HepG2 (cell line): ENCODE measurements around the gene AFG1L. TPM values are rescaled to one million over a fixed set of nuclear protein-coding genes. Genes with fewer than 3 reads are reported as not detected.

Source experiments
- ARID5B ChIP-seq: IDR thresholded peaks from 2 replicates; pipeline ENCODE4 v1.4.0; 2020; ENCODE audit warnings: mild to moderate bottlenecking, missing genetic modification reagents
- FOXA1 ChIP-seq, 2 experiments: fragments of 450-650 bp in 1 of 2; sonication (generic) in 1 of 2; formaldehyde crosslinking in 1 of 2; IDR thresholded peaks; 2 replicates each; pipeline versions ENCODE4 v1.4.0 to v1.6.1; 2016 to 2020; ENCODE audit warnings: missing genetic modification reagents in 1 of 2
- FOXJ3 ChIP-seq: sonication (generic); formaldehyde crosslinking; IDR thresholded peaks from 2 replicates; pipeline ENCODE4 v1.4.0; 2020; ENCODE audit warnings: missing genetic modification reagents, mild to moderate bottlenecking, borderline replicate concordance
- GMEB2 ChIP-seq: IDR thresholded peaks from 2 replicates; pipeline ENCODE4 v1.6.1; 2016; ENCODE audit warnings: missing biosample characterization, missing genetic modification reagents, low read depth
- HNRNPLL ChIP-seq: fragments of 200-400 bp; formaldehyde crosslinking; IDR thresholded peaks from 2 replicates; pipeline ENCODE4 v1.6.1; 2017; ENCODE audit warnings: mild to moderate bottlenecking, low read depth, low read length; ENCODE audit not compliant: poor library complexity, severe bottlenecking
- HOMEZ ChIP-seq: IDR thresholded peaks from 2 replicates; pipeline ENCODE4 v1.6.1; 2016; ENCODE audit warnings: low read depth
- NFYB ChIP-seq: sonication (generic); formaldehyde crosslinking; IDR thresholded peaks from 2 replicates; pipeline ENCODE4 v1.4.0; 2020; ENCODE audit warnings: missing genetic modification reagents
- PHF8 ChIP-seq: sonication (generic); formaldehyde crosslinking; IDR thresholded peaks from 2 replicates; pipeline ENCODE4 v1.5.0; 2020; ENCODE audit warnings: missing genetic modification reagents
- REL ChIP-seq: sonication (generic); formaldehyde crosslinking; conservative IDR thresholded peaks from 2 replicates; pipeline ENCODE4 v1.8.0; 2022; ENCODE audit warnings: mild to moderate bottlenecking, missing genetic modification reagents, moderate library complexity
- SP5 ChIP-seq: IDR thresholded peaks from 2 replicates; pipeline ENCODE4 v1.6.1; 2016; ENCODE audit warnings: low read depth, borderline replicate concordance
- ZFP1 ChIP-seq: IDR thresholded peaks from 2 replicates; pipeline ENCODE4 v1.6.1; 2016
- ZNF609 ChIP-seq: sonication (generic); formaldehyde crosslinking; IDR thresholded peaks from 2 replicates; pipeline ENCODE4 v1.4.0; 2020; ENCODE audit warnings: mild to moderate bottlenecking, missing genetic modification reagents, borderline replicate concordance
- ZNF710 ChIP-seq: sonication (generic); formaldehyde crosslinking; IDR thresholded peaks from 2 replicates; pipeline ENCODE4 v1.5.0; 2020; ENCODE audit warnings: mild to moderate bottlenecking, missing genetic modification reagents, borderline replicate concordance
- polyA plus RNA-seq, 8 experiments: library from polyadenylated mRNA; depleted of rRNA in 3 of 8; stranded (reverse) in 7 of 8; unstranded in 1 of 8; fragments of >200 nt; fragmentation: Illumina TruSeq in 4 of 8; extraction: Trizol in 4 of 8; gene quantifications; 2 replicates each; pipeline versions ENCODE4 v1.2.1 to v1.2.3, GENCODE V29; 2011 to 2016; ENCODE audit warnings: low read depth in 4 of 8, missing spikeins in 1 of 8, mixed read lengths in 1 of 8; ENCODE audit not compliant: insufficient read depth in 1 of 8
- total RNA-seq, 5 experiments: library from RNA; depleted of rRNA; stranded (reverse); fragments of >200 nt; fragmentation: Illumina TruSeq; extraction: Trizol; gene quantifications; 2 replicates each; pipeline ENCODE4 v1.2.3, GENCODE V29; 2016; ENCODE audit warnings: low read depth in 1 of 5

Gene AFG1L
- total and polyA plus RNA-seq, 2 of the 13 experiments (the other 11 are each of a cell fraction or from before 2014, with no cell fraction given) = 3.1 to 14.0 TPM

GRCh38 chr6:108294727-108295625 is at the start of gene AFG1L (continued):
- TF ChIP-seq ZNF609 (CRISPR knock-in tag) = no peak
- TF ChIP-seq PHF8 (CRISPR knock-in tag) = peak; percentile 83
- peak; percentile 74 for TF ChIP-seq HNRNPLL
- peak; percentile 11; the same call in 1 of the 2 replicates for TF ChIP-seq ZFP1 (CRISPR knock-in tag)
- no peak; the same call in 1 of the 2 replicates for TF ChIP-seq HOMEZ (CRISPR knock-in tag)
- peak; percentile 45 for TF ChIP-seq ARID5B (CRISPR knock-in tag)
- no peak for TF ChIP-seq FOXA1 (IDR thresholded peaks at IDR 0.05)
- TF ChIP-seq FOXA1 (CRISPR knock-in tag; IDR thresholded peaks at IDR 0.05) = no peak
- peak; percentile 45 for TF ChIP-seq FOXJ3 (CRISPR knock-in tag)
- TF ChIP-seq ZNF710 = peak; percentile 82; the same call in 1 of the 2 replicates
- TF ChIP-seq SP5 (CRISPR knock-in tag) = peak; percentile 77
- TF ChIP-seq REL (CRISPR knock-in tag) = no peak
- peak; percentile 44 for TF ChIP-seq NFYB (CRISPR knock-in tag)
- no peak for TF ChIP-seq GMEB2
